Fibroblast of lung (primary cell): ENCODE results near the gene PPP1R9A.

Experiments
- CTCF ChIP-seq, 2 donors: IDR thresholded peaks in 1 of 2; conservative IDR thresholded peaks in 1 of 2; 1 replicate in 1 of 2; 2 replicates in 1 of 2; pipeline ENCODE4 v1.5.1; 2011 to 2012; ENCODE audit warnings: low read length in 2 of 2, control low read depth in 1 of 2, inconsistent platforms in 1 of 2, low read depth in 1 of 2, mild to moderate bottlenecking in 1 of 2
- EZH2 ChIP-seq: IDR thresholded peaks from 2 replicates; pipeline ENCODE4 v1.5.1; 2012; ENCODE audit warnings: low read length, control low read depth, mild to moderate bottlenecking; ENCODE audit errors: missing control alignments

GRCh38 chr7:95113590-95113989, 206.2 kb downstream of the PPP1R9A start:
- TF ChIP-seq CTCF (conservative IDR thresholded peaks at IDR 0.05 in 1 of 2, IDR thresholded peaks at IDR 0.05 in 1 of 2; ENCODE audit: low read depth in 1 of 2, low read length in 2 of 2): no peak
- no peak for TF ChIP-seq EZH2
